Stimulated activated CD4-positive, alpha-beta T cell treated with anti-CD3 and anti-CD28 coated beads, Interleukin-12 subunit alpha, Interleukin-12 subunit beta, amount 100 ng/mL, for 4 hours (primary cell): Measurements from ENCODE around the gene TRIP13.
"Not testable (repeated sequence)": the region's sequence is repeated elsewhere in the genome, so short reads cannot be mapped to it uniquely, and the experiment has no call there.

Experiments
- DNase-seq: peaks from one replicate; pipeline ENCODE4 v3.0.0-alpha.2; 2020

Gene TRIP13

GRCh38 chr5:921456-922435 is 29.1 kb downstream of the TRIP13 start:
- no peak for DNase-seq

- DNase-seq = no peak
These were observed 30.0 kb downstream of the TRIP13 start for GRCh38 chr5:922436-923280.

- DNase-seq = peak; percentile 69
These were observed 30.7 kb downstream of the TRIP13 start for GRCh38 chr5:923281-923873.

GRCh38 chr5:926417-927171 is 33.9 kb downstream of the TRIP13 start:
- DNase-seq = peak; percentile 34

GRCh38 chr5:927172-928015 is 34.7 kb downstream of the TRIP13 start:
- DNase-seq = no peak

- DNase-seq = not testable (repeated sequence)
These were observed 36.5 kb downstream of the TRIP13 start for GRCh38 chr5:929182-929581.

- no peak for DNase-seq
These were observed 36.9 kb downstream of the TRIP13 start for GRCh38 chr5:929596-929995.

GRCh38 chr5:930866-931265 is 38.2 kb downstream of the TRIP13 start:
- no peak for DNase-seq

GRCh38 chr5:931570-932145 is 39.0 kb downstream of the TRIP13 start:
- DNase-seq = no peak

- no peak for DNase-seq
These were observed 39.5 kb downstream of the TRIP13 start for GRCh38 chr5:932151-932627.

- no peak for DNase-seq
These were observed 40.1 kb downstream of the TRIP13 start for GRCh38 chr5:932628-933250.

GRCh38 chr5:933251-933861 is 40.7 kb downstream of the TRIP13 start:
- DNase-seq = no peak

- not testable (repeated sequence) for DNase-seq
These were observed 41.3 kb downstream of the TRIP13 start for GRCh38 chr5:933951-934350.

- DNase-seq = not testable (repeated sequence)
These were observed 41.8 kb downstream of the TRIP13 start for GRCh38 chr5:934381-934967.

- no peak for DNase-seq
These were observed 42.9 kb downstream of the TRIP13 start for GRCh38 chr5:935510-936084.

GRCh38 chr5:936149-937144 is 43.8 kb downstream of the TRIP13 start:
- DNase-seq = no peak

- DNase-seq = no peak
These were observed 44.7 kb downstream of the TRIP13 start for GRCh38 chr5:937151-937924.
